HG03108 (cell line): ENCODE measurements around the gene DNAH8.
"Not testable (repeated sequence)": the region's sequence is repeated elsewhere in the genome, so short reads cannot be mapped to it uniquely, and the experiment has no call there.

Experiments
- ATAC-seq: cut with Tn5 transposase; IDR thresholded peaks from one replicate; pipeline ENCODE4 v1.9.1; 2021; ENCODE audit warnings: moderate library complexity; ENCODE audit not compliant: unreplicated experiment

The DNAH8 gene

GRCh38 chr6:38715016-38715689 is at the start of gene DNAH8:
Gene DNAH8 (plus strand): TSS chr6:38715311. CDS start chr6:38722810, 7,499 bp downstream.
- no peak for ATAC-seq

GRCh38 chr6:38671885-38672467 is 43.1 kb upstream of the DNAH8 start:
- ATAC-seq: peak; percentile 77

DNA sequence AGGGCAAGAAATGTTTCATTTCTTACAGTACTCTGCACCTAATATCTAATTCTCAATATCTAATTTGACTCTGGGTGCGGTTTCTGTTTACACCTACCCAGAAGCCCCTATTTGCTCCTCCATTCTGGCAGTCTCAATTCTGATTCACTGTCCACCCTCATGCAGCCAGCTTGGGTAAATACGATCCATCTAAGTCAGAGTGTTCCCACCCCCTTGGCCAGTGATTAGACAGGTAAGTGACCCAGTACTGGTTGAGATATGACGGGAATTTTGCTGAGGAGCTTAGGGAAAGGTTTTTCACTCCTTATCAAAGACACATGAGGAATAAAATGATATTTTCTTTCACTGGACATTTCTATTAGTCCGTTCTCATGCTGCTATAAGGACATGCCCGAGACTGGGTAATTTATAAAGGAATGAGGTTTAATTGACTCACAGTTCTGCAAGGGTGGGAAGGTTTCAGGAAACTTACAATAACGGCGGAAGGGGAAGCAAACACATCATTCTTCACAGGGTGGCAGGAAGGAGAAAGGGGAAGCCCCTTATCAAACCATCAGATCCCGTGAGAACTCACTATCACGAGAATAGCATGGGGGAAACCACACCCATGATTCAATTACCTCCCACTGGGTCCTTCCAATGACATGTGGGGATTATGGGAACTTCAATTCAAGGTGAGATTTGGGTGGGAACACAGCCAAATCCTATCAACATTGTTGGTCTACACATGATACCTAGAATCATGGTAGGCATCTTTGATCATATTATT is 41.5 kb upstream of the DNAH8 start:
- no peak for ATAC-seq

- ATAC-seq: peak; percentile 47
Measured at GRCh38 chr6:38676236-38676973, 38.7 kb upstream of the DNAH8 start.

DNA sequence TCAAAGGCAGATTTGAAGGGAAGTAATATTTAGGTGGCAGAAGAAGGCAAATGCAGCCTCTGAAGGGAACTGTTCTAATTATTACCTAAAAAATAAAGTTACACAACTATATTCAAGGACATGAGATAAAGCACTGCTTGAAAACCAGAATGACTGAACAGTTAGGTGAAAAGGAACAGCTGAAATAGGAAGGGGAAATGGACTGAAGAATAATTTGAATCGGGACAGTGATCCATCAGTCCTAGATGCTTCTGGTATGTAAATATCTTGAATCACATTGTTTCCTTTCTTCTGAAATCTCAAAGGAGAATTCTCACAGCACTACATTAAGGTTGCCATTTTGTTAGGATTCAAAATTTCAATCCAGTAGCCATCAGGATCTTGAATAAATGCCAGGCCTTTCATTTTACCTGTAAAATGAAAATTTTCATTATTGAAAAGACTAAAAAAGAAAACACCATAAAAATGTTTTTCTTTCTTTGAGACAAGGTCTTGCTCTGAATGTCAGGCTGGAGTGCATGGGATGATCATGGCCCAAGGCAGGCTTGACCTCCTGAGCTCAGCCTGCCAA is 38.1 kb upstream of the DNAH8 start:
- no peak for ATAC-seq

GRCh38 chr6:38678178-38678760 is 36.8 kb upstream of the DNAH8 start:
- ATAC-seq: no peak

DNA sequence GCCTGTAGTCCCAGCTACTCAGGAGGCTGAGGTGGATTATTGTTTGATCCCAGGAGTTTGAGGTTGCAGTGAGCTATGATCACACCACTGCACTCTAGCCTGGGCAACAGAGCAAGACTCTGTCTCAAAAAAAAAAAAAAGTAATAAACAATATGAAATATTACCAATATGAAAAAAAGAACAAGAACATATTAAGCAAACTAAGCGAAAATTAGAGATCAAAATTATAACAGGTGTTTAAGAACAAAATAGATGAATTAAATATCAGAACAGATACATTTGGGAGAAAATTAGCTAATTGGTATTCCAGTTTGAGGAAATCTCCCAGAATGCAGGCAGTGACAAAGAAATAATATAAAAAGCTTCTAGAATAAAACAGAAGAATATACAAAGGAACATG is 35.4 kb upstream of the DNAH8 start:
- no peak for ATAC-seq

DNA sequence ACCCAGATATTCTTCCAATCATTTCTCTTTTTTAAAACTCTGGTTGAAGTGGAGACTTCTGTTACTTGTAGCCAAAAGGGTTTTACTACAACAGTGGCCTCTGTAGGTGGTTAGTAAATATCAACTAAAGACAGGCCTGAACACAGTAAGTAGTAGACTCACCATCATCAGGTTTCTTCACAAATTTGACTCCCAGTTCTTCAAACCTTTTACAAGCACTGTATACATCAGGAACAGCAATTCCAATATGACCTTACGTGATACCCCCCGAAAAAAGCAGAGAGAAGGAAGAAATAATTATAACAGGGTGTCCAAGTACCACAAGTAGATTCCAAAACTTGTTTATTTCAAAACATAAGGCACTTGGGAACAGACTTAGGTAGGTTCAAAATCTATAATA is 33.3 kb upstream of the DNAH8 start:
- no peak for ATAC-seq

DNA sequence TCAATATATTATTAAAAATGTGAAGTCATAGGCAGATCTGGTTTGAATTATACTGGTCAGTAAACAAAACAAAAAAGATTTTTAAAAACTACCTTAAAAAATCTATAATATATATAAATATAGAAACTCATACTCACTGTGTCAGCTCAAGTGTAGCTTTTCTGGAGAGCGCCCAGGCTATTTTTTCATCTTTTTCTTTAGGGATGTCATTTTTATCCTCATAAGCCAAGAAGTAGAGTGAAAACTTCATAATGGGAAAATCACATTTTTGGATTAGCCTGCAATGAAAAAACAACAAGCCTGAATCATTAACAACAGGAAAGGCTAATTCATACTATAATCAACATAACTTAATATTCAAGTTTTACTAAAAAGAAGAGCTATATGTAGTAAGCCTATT is 30.9 kb upstream of the DNAH8 start:
- ATAC-seq: no peak

GRCh38 chr6:38684904-38685303 is 30.2 kb upstream of the DNAH8 start:
- no peak for ATAC-seq

- ATAC-seq: no peak
Measured at GRCh38 chr6:38686270-38687042, 28.7 kb upstream of the DNAH8 start.

- ATAC-seq: no peak
Measured at GRCh38 chr6:38687043-38687353, 28.1 kb upstream of the DNAH8 start.

GRCh38 chr6:38687549-38687948 is 27.6 kb upstream of the DNAH8 start:
- no peak for ATAC-seq

GRCh38 chr6:38688579-38689087 is 26.5 kb upstream of the DNAH8 start:
- peak; percentile 87 for ATAC-seq

- no peak for ATAC-seq
Measured at GRCh38 chr6:38695227-38695900, 19.7 kb upstream of the DNAH8 start.

DNA sequence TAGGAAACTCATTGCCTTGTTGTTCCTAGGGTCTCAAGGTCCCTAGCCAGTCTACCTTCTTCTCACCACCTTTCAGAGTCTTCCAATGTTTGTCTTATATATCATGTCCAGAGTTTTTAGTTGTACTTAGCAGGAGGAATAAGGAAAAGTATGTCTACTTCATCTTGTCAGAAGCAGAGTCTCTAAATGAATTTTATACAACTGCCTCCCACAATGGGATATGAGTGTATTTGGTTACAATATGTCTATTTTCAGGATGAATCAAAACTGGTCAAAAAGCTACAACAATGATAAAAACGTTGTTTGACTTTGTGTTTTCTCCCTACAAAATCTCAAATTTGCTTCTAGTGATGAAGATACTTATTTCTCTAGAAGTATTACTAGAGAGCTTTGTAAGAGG is 19.2 kb upstream of the DNAH8 start:
- ATAC-seq: no peak

GRCh38 chr6:38696345-38696744 is 18.8 kb upstream of the DNAH8 start:
- ATAC-seq: no peak

GRCh38 chr6:38697846-38698245 is 17.3 kb upstream of the DNAH8 start:
- no peak for ATAC-seq

DNA sequence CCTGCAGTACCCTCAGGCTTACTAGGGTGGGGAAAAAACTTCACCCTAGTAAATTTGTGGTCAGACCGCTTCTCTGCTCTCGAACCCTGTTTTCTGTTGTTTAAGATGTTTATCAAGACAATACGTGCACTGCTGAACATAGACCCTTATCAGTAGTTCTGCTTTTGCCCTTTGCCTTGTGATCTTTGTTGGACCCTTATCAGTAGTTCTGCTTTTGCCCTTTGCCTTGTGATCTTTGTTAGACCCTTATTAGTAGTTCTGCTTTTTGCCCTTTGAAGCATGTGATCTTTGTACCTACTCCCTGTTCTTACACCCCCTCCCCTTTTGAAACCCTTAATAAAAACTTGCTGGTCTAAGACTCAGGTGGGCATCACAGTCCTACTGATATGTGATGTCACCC is 15.4 kb upstream of the DNAH8 start:
- not testable (repeated sequence) for ATAC-seq
